ENCODE measurements around the gene TMEM271. TPM values are rescaled to one million over a fixed set of nuclear protein-coding genes. Genes with fewer than 3 reads are reported as not detected.

The TMEM271 gene
- polyA plus RNA-seq, 1 donor from 2014 or later, result 16.0 TPM

DNA sequence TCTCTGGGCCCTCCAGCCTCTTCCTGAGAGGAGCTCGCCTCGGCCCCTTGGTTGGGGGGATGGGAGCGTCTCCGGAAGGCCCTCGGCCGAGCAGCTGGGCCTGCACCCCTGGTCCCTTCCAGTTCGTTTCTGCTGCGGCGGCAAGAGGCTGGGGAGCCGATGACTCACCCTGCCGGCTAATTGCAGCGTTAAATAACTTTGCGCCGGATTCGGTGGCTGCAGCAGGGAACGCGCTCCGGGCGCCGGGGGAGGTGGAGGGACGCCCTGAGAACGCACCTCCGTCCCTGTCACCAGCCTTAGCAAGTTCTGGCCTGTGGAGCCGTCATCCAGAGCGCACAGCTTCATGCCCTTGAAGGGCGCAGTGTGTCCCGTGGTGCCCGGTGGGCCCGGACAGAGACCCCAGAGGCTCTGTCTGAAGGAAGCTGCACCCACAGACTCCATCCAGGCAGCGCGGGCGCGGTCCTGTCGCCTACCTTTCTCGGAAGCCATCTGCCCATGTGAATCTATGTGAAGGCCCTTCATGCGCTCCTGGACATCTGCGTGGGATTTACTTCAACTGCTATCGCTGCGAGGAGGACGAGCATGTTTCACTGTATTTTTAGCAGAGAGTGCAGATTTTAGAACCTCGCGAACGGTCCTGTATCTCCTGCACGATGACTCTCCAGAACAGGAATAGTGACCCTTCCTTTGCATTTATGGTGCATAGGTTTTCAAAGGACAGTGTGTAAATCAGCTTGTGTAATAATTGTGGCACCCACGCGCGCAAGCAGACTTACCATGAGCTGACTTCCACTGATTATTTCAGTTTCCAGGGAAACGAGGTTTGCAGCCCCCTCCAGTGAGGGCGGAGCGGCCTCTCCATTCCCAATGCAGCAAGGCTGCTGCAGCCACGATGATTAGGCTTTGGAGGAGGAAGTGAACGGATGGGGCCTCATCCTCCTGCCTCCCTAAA, 1.7 kb upstream of the TMEM271 start:
- peak overlapping the region; percentile 41 for H2AFZ ChIP-seq (ENCODE audit: low read depth, low read length)
- peaks cover 33% of the 10 kb centered on the region for H3K27me3 ChIP-seq (ENCODE audit: insufficient read depth, low read depth, low read length)
- peak overlapping the region; percentile 83 for H3K4me2 ChIP-seq (ENCODE audit: low read length)
- H3F3A ChIP-seq (ENCODE audit: insufficient read depth, low read length, poor library complexity, severe bottlenecking), result peaks cover 2% of the 10 kb centered on the region
- H3K9me3 ChIP-seq (ENCODE audit: low read length), result peaks cover 9% of the 10 kb centered on the region
- peak overlapping the region; percentile 87 for H3K27ac ChIP-seq (ENCODE audit: low read length)
- no peaks in the 10 kb centered on the region for H4K20me1 ChIP-seq (ENCODE audit: insufficient read depth)
- peak overlapping the region; percentile 89 for H3K4me3 ChIP-seq (ENCODE audit: low read length)
- no peaks in the 10 kb centered on the region for H3K79me2 ChIP-seq (replicated peaks; ENCODE audit: insufficient read depth, low read length)
- peak overlapping the region; percentile 78 for H3K9ac ChIP-seq (ENCODE audit: low read length)
- TF ChIP-seq TAF1 (IDR thresholded peaks at IDR 0.05; ENCODE audit: low read depth) (peak; percentile 23), EP300 (conservative IDR thresholded peaks at IDR 0.05; ENCODE audit: poor library complexity, severe bottlenecking) (no peak), POLR2AphosphoS5 (IDR thresholded peaks at IDR 0.05) (no peak), SMC3 (conservative IDR thresholded peaks at IDR 0.05; ENCODE audit: poor library complexity) (peak; percentile 27), RAD21 (conservative IDR thresholded peaks at IDR 0.05) (no peak), EZH2 (IDR thresholded peaks at IDR 0.05; ENCODE audit: borderline replicate concordance, insufficient read depth, low read length, poor library complexity, severe bottlenecking) (no peak), MXI1 (conservative IDR thresholded peaks at IDR 0.05; ENCODE audit: poor library complexity, severe bottlenecking) (peak; percentile 74)
- TF ChIP-seq, protein P1, sequence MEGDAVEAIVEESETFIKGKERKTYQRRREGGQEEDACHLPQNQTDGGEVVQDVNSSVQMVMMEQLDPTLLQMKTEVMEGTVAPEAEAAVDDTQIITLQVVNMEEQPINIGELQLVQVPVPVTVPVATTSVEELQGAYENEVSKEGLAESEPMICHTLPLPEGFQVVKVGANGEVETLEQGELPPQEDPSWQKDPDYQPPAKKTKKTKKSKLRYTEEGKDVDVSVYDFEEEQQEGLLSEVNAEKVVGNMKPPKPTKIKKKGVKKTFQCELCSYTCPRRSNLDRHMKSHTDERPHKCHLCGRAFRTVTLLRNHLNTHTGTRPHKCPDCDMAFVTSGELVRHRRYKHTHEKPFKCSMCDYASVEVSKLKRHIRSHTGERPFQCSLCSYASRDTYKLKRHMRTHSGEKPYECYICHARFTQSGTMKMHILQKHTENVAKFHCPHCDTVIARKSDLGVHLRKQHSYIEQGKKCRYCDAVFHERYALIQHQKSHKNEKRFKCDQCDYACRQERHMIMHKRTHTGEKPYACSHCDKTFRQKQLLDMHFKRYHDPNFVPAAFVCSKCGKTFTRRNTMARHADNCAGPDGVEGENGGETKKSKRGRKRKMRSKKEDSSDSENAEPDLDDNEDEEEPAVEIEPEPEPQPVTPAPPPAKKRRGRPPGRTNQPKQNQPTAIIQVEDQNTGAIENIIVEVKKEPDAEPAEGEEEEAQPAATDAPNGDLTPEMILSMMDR (IDR thresholded peaks at IDR 0.05; ENCODE audit: poor library complexity, severe bottlenecking), result no peak
- TF ChIP-seq, protein P2, sequence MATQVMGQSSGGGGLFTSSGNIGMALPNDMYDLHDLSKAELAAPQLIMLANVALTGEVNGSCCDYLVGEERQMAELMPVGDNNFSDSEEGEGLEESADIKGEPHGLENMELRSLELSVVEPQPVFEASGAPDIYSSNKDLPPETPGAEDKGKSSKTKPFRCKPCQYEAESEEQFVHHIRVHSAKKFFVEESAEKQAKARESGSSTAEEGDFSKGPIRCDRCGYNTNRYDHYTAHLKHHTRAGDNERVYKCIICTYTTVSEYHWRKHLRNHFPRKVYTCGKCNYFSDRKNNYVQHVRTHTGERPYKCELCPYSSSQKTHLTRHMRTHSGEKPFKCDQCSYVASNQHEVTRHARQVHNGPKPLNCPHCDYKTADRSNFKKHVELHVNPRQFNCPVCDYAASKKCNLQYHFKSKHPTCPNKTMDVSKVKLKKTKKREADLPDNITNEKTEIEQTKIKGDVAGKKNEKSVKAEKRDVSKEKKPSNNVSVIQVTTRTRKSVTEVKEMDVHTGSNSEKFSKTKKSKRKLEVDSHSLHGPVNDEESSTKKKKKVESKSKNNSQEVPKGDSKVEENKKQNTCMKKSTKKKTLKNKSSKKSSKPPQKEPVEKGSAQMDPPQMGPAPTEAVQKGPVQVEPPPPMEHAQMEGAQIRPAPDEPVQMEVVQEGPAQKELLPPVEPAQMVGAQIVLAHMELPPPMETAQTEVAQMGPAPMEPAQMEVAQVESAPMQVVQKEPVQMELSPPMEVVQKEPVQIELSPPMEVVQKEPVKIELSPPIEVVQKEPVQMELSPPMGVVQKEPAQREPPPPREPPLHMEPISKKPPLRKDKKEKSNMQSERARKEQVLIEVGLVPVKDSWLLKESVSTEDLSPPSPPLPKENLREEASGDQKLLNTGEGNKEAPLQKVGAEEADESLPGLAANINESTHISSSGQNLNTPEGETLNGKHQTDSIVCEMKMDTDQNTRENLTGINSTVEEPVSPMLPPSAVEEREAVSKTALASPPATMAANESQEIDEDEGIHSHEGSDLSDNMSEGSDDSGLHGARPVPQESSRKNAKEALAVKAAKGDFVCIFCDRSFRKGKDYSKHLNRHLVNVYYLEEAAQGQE (IDR thresholded peaks at IDR 0.05; ENCODE audit: borderline replicate concordance), result no peak
- no peaks in the 10 kb centered on the region for H3K36me3 ChIP-seq (ENCODE audit: insufficient read depth, low read length)
- H3K9me2 ChIP-seq (ENCODE audit: insufficient read depth, low read length), result no peaks in the 10 kb centered on the region

DNA sequence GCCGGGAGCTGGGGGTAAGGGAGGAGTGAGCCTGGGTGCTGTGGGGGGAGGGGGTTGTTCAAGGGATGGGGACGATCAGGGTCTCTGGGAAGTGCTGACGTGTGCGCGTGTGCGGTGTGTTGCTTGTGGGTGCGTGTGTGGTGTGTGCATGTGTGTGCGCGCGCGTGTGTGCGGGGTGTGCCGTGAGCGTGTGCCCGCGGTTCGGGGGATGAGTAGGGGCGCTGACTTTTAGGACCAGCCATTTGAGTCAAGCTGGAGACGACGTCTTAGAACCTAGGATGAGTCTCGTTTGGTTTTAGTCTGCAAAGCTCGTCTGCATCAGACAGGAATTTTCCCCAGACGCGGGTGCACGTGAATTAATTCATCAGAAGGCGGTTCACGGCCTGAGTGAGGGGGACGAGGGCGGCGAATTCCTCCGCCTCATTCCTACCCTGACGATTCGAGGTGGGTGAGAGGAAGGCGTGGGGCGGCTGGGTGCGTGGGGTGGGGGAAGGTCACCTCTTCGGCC, 950 bp upstream of the TMEM271 start:
- Histone ChIP-seq H3K4me3 (ENCODE audit: low read length) (peak overlapping the region; percentile 89), H3K27ac (ENCODE audit: low read length) (peak overlapping the region; percentile 87), H3K36me3 (ENCODE audit: insufficient read depth, low read length) (peaks cover 2% of the 10 kb centered on the region), H3K9me3 (ENCODE audit: low read length) (peaks cover 15% of the 10 kb centered on the region), H3K9me2 (ENCODE audit: insufficient read depth, low read length) (no peaks in the 10 kb centered on the region), H3K9ac (ENCODE audit: low read length) (peak overlapping the region; percentile 78), H4K20me1 (ENCODE audit: insufficient read depth) (no peaks in the 10 kb centered on the region), H3F3A (ENCODE audit: insufficient read depth, low read length, poor library complexity, severe bottlenecking) (peaks cover 2% of the 10 kb centered on the region), H3K4me2 (ENCODE audit: low read length) (peak overlapping the region; percentile 83), H3K27me3 (ENCODE audit: insufficient read depth, low read depth, low read length) (peaks cover 40% of the 10 kb centered on the region), H3K79me2 (replicated peaks; ENCODE audit: insufficient read depth, low read length) (no peaks in the 10 kb centered on the region), H2AFZ (ENCODE audit: low read depth, low read length) (peak overlapping the region; percentile 41)
- TF ChIP-seq MXI1 (conservative IDR thresholded peaks at IDR 0.05; ENCODE audit: poor library complexity, severe bottlenecking) (peak; percentile 76), EP300 (conservative IDR thresholded peaks at IDR 0.05; ENCODE audit: poor library complexity, severe bottlenecking) (peak; percentile 15), POLR2AphosphoS5 (IDR thresholded peaks at IDR 0.05) (peak; percentile 71), TAF1 (IDR thresholded peaks at IDR 0.05; ENCODE audit: low read depth) (no peak), RAD21 (conservative IDR thresholded peaks at IDR 0.05) (peak; percentile 33), SMC3 (conservative IDR thresholded peaks at IDR 0.05; ENCODE audit: poor library complexity) (peak; percentile 26), EZH2 (IDR thresholded peaks at IDR 0.05; ENCODE audit: borderline replicate concordance, insufficient read depth, low read length, poor library complexity, severe bottlenecking) (no peak)
- TF ChIP-seq, protein P2 (IDR thresholded peaks at IDR 0.05; ENCODE audit: borderline replicate concordance), result peak; percentile 58
- TF ChIP-seq, protein P1 (IDR thresholded peaks at IDR 0.05; ENCODE audit: poor library complexity, severe bottlenecking), result no peak

Measured in neural cell (in vitro differentiated cells).